SW480 (cell line): ENCODE measurements around the gene TMEM52.
"Not testable (repeated sequence)": the region's sequence is repeated elsewhere in the genome, so short reads cannot be mapped to it uniquely, and the experiment has no call there.

Experiments
- DNase-seq: peaks from one replicate; pipeline ENCODE4 v3.0.0-alpha.2; 2016; ENCODE audit warnings: low spot score

Gene TMEM52

GRCh38 chr1:1945782-1946393 is 26.8 kb upstream of the TMEM52 start:
- no peak for DNase-seq

DNA sequence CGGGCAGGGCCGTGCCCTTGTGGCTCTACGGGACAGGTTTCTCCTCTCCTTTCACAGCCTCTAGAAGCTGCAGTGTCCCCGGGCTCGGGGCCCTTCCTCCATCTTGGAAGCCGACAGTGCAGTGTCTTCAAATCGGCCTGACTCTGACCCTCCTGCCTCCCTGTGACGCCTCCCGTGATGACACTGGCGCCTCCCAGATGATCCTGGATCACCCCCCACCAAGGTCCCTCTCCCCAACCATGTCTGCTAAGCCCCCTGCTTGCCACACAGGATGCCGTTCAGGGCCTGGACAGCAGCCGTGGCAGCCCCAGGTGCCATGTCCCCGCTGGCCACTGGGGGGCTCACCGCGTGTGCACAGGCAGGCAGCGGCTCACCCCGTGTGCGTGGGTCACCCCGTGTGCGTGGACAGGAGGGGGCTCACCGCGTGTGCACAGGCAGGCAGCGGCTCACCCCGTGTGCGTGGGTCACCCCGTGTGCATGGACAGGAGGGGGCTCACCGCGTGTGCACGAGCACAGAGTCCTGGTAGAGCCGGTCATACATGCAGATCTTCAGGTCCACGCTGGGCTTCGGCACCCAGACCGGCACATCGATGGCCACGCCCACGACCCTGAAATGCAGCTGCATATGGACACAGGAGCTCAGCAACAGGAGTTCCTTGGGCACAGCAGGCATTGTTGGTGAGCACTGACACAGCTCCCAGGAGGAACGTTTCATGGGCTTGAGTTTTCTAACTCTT is 24.9 kb upstream of the TMEM52 start:
- DNase-seq, result peak; percentile 68

- peak; percentile 67 for DNase-seq
These were observed 23.9 kb upstream of the TMEM52 start for GRCh38 chr1:1942753-1943656.

GRCh38 chr1:1941868-1942752 is 23.0 kb upstream of the TMEM52 start:
- DNase-seq, result no peak

- no peak for DNase-seq
These were observed 22.2 kb upstream of the TMEM52 start for GRCh38 chr1:1941211-1941841.

GRCh38 chr1:1940123-1940425 is 21.0 kb upstream of the TMEM52 start:
- DNase-seq, result no peak

GRCh38 chr1:1939296-1940122 is 20.4 kb upstream of the TMEM52 start:
- DNase-seq, result no peak

DNA sequence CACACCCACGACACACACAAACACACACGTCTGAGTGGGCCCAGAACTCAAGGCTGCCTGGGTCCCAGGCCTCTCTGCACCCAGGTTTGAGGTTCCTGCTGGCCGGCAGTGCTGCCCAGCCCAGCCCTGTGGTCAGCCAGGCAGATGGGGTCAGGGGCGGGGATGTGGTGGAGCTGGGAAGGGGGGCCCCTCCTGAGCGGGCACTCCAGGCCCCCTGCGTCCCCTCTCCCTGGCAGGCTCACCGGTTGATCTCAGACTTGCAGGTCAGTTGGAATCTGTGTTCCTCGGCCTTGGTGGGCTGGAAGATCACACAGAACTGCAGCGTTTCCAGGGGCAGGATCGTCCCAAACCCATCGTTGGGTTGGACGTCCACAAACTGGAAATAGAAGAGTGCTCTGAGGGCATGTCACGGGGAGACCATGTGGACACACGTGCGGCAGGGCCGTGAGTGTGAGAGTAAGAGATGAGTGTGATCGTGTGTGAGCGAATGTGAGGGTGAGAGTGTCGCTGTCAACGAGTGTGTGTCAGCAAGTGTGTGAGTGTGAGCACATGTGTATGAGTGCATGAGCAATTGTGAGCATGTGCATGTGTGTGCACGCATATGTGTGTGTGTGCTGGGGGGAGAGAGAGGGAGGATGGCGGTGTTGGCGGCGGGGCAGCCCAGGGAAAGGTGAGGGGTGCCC is 19.7 kb upstream of the TMEM52 start:
- DNase-seq, result no peak

DNA sequence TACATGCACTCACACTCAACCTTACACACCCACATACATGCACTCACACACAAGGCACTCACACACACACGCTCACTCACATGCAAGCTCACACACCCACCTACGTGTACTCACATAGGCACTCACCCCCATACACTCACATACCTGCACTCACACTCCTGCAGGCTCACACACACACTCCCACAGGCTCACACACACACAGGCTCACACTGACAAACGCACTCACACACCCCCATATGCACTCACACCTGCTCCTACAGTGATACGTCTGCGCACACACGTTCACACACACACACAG is 19.1 kb upstream of the TMEM52 start:
- no peak for DNase-seq

DNA sequence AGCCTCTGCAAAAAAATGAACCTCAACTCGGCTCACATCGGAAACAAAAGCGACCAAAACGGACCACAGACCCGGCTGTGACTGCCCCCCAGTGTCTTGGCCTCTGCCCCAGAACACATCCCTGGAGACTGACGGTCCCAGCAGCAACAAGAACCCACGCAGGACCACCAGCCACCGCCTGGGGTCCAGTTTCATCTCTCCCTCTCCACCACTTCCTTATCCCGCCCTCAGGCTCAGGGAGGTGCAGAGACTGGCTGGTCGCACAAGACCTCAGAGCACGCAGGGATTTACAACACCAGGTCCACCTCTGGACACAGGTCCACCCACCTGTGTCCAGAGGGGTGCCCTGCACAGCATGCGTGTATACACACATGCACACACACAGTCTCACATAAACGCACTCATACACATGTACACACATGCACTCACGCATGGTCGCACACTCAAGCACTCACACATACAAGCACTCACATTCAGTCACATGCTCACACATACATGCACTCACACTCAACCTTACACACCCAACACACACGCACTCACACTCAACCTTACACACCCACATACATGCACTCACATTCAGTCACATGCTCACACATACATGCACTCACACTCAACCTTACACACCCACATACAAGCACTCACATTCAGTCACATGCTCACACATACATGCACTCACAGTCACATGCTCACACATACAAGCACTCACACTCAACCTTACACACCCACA is 18.6 kb upstream of the TMEM52 start:
- no peak for DNase-seq

- DNase-seq, result peak; percentile 68
These were observed 18.0 kb upstream of the TMEM52 start for GRCh38 chr1:1937061-1937460.

GRCh38 chr1:1934848-1935247 is 15.8 kb upstream of the TMEM52 start:
- DNase-seq, result not testable (repeated sequence)

GRCh38 chr1:1929639-1930545 is 10.8 kb upstream of the TMEM52 start:
- no peak for DNase-seq

DNA sequence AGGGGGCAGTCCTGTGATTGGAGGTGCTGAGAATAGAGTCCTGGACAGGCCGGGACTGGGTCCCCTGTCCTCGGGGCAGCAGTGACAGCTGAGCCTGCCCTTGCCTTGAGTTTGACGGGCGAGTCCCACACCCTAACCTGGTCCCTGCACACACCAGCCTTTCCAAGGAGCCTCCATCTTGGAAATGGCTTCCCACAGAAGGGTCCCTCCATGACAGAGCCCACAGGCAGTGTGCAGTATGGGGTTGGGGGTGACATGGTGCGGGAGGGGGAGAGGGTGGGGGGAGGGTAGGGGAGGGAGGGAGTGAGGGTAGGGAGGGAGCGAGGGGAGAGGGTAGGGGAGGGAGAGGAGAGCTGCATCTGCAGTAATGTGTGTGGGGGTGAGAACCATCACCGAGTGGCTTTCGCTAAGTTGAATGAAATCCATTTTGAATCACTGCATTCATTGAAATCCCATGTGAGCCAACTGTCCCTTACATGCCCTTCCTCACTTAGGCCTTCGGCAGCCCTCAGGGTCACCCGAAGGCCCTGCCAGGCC is 10.1 kb upstream of the TMEM52 start:
- no peak for DNase-seq

DNA sequence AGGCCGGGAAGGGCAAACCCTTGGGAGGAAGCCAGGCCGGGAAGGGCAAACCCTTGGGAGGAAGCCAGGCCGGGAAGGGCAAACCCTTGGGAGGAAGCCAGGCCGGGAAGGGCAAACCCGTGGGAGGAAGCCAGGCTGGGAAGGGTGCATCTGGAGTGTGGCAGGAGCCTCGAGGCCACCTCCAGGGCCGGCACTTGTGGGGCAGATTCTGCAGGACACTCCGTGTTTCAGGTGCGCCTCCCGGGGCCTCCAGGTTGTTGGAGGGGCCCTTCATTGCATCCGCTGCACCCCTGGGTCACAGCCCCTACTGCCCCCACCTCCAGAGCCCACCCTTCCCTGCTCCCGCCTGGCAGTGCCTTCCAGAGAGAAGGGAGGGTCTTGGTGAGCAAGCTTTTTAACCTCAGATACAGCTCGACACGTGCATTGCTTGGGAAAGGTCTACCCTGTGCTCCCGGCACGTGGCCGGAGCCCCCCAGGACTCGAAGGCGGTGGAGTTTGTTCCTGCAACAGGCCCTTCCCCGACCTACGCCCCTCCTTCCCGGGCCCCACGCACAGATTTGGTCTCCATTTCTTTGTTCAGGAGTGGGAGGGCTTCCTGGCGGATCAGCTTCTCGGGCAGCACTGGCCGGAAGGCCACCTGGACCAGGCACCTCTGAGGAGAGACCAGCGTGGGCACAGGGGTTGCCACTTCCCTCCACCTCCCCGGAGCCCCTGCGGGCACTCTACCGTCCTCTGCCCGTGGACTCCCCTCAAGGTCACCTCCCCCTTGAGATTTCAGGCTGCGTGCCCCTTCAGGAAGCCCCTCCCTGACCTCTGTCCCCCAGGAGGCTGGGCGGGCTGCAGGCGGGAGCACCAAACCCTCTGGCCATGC is 9.4 kb upstream of the TMEM52 start:
- DNase-seq, result no peak

DNA sequence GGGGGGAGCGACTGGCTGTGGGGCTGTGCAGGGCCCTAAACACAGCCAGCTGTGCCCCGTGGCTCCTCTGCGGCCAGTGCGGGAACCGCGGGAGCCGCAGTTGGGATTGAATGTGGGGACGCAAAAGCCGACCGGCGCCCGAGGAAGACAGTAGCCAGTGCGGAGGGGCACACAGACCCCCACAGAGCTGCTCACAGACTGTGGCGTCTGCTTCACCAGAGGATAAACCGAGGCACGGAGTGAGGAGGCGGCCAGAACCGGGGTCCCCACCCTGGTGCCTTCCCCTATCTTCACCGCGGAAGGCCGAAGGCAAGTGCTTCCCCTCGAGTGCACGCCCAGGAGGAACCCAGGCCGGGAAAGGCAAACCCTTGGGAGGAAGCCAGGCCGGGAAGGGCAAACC is 8.7 kb upstream of the TMEM52 start:
- DNase-seq, result no peak
